Activated T-cell treated with anti-CD3 and anti-CD28 coated beads, Interleukin-2, amount 50 U/mL, for 4 hours (primary cell): ENCODE results near the gene SNAP47. TPM values are rescaled to one million over a fixed set of nuclear protein-coding genes. Genes with fewer than 3 reads are reported as not detected.
"Not testable (repeated sequence)": the region's sequence is repeated elsewhere in the genome, so short reads cannot be mapped to it uniquely, and the experiment has no call there.

Source experiments
- ATAC-seq, 2 donors: fragments of 200-7000 bp; cut with Tn5 transposase; one replicate each; pipeline ENCODE4 v1.10.0; 2021
- DNase-seq: peaks from one replicate; pipeline ENCODE4 v3.0.0-alpha.2; 2020
- H3K27me3 Mint-ChIP-seq: one replicate; pipeline ENCODE4 v1.8.0; 2021; ENCODE audit warnings: low read depth, mixed read lengths
- H3K36me3 Mint-ChIP-seq: one replicate; pipeline ENCODE4 v1.8.0; 2022; ENCODE audit warnings: mixed read lengths; ENCODE audit not compliant: insufficient read depth
- H3K4me1 Mint-ChIP-seq: one replicate; pipeline ENCODE4 v1.8.0; 2021; ENCODE audit warnings: low read depth, mixed read lengths
- H3K4me3 Mint-ChIP-seq: one replicate; pipeline ENCODE4 v1.8.0; 2021; ENCODE audit warnings: mild to moderate bottlenecking, moderate library complexity, mixed read lengths
- H3K9me3 Mint-ChIP-seq: one replicate; pipeline ENCODE4 v1.8.0; 2021; ENCODE audit warnings: mixed read lengths
- total RNA-seq, 3 donors: library from RNA; stranded (reverse); gene quantifications; one replicate each; pipeline ENCODE4 v1.2.1, GENCODE V29; 2021

The SNAP47 gene
- total RNA-seq, result 10 to 100 TPM; 28.9 to 30.0 (median 29.6) TPM

GRCh38 chr1:227734856-227735538, at the start of gene SNAP47, which contains the start of gene JMJD4:
Gene SNAP47, plus strand, starts transcription at chr1:227735435. Its CDS starts 12,302 bp downstream, at chr1:227747737.
Gene JMJD4, minus strand, starts transcription at chr1:227735302. Its CDS starts 29 bp downstream, at chr1:227735273.
- peak within 1 kb of the TSS; percentile 92 for H3K4me3 Mint-ChIP-seq
- peak; percentile 96 to 97 for ATAC-seq
- peaks cover 36% of the 10 kb centered on the region for H3K4me1 Mint-ChIP-seq
- no peaks in the 10 kb centered on the region for H3K27me3 Mint-ChIP-seq
- peaks cover 5% of the 10 kb centered on the region for H3K36me3 Mint-ChIP-seq
- no peaks in the 10 kb centered on the region for H3K9me3 Mint-ChIP-seq
- DNase-seq, result peak; percentile 91

GRCh38 chr1:227685807-227686206, 49.4 kb upstream of the SNAP47 start:
- no peaks in the 10 kb centered on the region for H3K4me1 Mint-ChIP-seq
- no peak overlapping the region for H3K4me3 Mint-ChIP-seq
- no peak for ATAC-seq
- H3K27me3 Mint-ChIP-seq, result no peaks in the 10 kb centered on the region
- no peaks in the 10 kb centered on the region for H3K36me3 Mint-ChIP-seq
- peaks cover 72% of the 10 kb centered on the region for H3K9me3 Mint-ChIP-seq
- DNase-seq, result no peak

- no peak for DNase-seq
- Mint-ChIP-seq H3K27me3 (peaks cover 12% of the 10 kb centered on the region), H3K4me1 (no peaks in the 10 kb centered on the region), H3K9me3 (peaks cover 50% of the 10 kb centered on the region), H3K36me3 (peaks cover 5% of the 10 kb centered on the region), H3K4me3 (no peak overlapping the region)
- no peak for ATAC-seq
These were observed 37.8 kb upstream of the SNAP47 start for GRCh38 chr1:227697321-227697864.

- not testable (repeated sequence) for H3K36me3 Mint-ChIP-seq, H3K4me3 Mint-ChIP-seq, ATAC-seq, DNase-seq, H3K4me1 Mint-ChIP-seq
- Mint-ChIP-seq H3K27me3 (peaks cover 12% of the 10 kb centered on the region), H3K9me3 (peaks cover 52% of the 10 kb centered on the region)
These were observed 33.6 kb upstream of the SNAP47 start for GRCh38 chr1:227701631-227702030.

GRCh38 chr1:227707846-227708245, 27.4 kb upstream of the SNAP47 start:
- ATAC-seq, result peak; percentile 32 to 37
- H3K36me3 Mint-ChIP-seq, result no peaks in the 10 kb centered on the region
- H3K9me3 Mint-ChIP-seq, result peaks cover 23% of the 10 kb centered on the region
- DNase-seq, result no peak
- peaks cover 9% of the 10 kb centered on the region for H3K4me1 Mint-ChIP-seq
- no peaks in the 10 kb centered on the region for H3K27me3 Mint-ChIP-seq
- H3K4me3 Mint-ChIP-seq, result no peak overlapping the region

- Mint-ChIP-seq H3K4me1 (peaks cover 9% of the 10 kb centered on the region), H3K4me3 (no peak overlapping the region), H3K9me3 (peaks cover 17% of the 10 kb centered on the region), H3K36me3 (no peaks in the 10 kb centered on the region), H3K27me3 (no peaks in the 10 kb centered on the region)
- DNase-seq, result no peak
- ATAC-seq, result no peak
These were observed 25.8 kb upstream of the SNAP47 start for GRCh38 chr1:227709451-227709850.

- H3K9me3 Mint-ChIP-seq, result peaks cover 25% of the 10 kb centered on the region
- H3K4me1 Mint-ChIP-seq, H3K36me3 Mint-ChIP-seq, DNase-seq, ATAC-seq, H3K4me3 Mint-ChIP-seq, H3K27me3 Mint-ChIP-seq: not testable (repeated sequence)
These were observed 24.8 kb upstream of the SNAP47 start for GRCh38 chr1:227710474-227710873.

- no peak for ATAC-seq
- Mint-ChIP-seq H3K36me3 (peaks cover 4% of the 10 kb centered on the region), H3K27me3 (peaks cover 2% of the 10 kb centered on the region), H3K4me3 (no peak overlapping the region), H3K9me3 (peaks cover 40% of the 10 kb centered on the region), H3K4me1 (peaks cover 6% of the 10 kb centered on the region)
- no peak for DNase-seq
These were observed 22.6 kb upstream of the SNAP47 start for GRCh38 chr1:227712648-227713047.

- DNase-seq (no peak), ATAC-seq (no peak)
- peaks cover 68% of the 10 kb centered on the region for H3K9me3 Mint-ChIP-seq
- H3K4me1 Mint-ChIP-seq, result no peaks in the 10 kb centered on the region
- H3K36me3 Mint-ChIP-seq, result peaks cover 12% of the 10 kb centered on the region
- peaks cover 2% of the 10 kb centered on the region for H3K27me3 Mint-ChIP-seq
- H3K4me3 Mint-ChIP-seq, result no peak overlapping the region
These were observed 16.3 kb upstream of the SNAP47 start for GRCh38 chr1:227718932-227719331.

- H3K4me1 Mint-ChIP-seq, result peaks cover 4% of the 10 kb centered on the region
- peaks cover 45% of the 10 kb centered on the region for H3K9me3 Mint-ChIP-seq
- no peaks in the 10 kb centered on the region for H3K27me3 Mint-ChIP-seq
- ATAC-seq, result no peak
- H3K36me3 Mint-ChIP-seq, result peaks cover 8% of the 10 kb centered on the region
- no peak overlapping the region for H3K4me3 Mint-ChIP-seq
- no peak for DNase-seq
These were observed 11.8 kb upstream of the SNAP47 start for GRCh38 chr1:227723474-227723873.

GRCh38 chr1:227725046-227725445, 10.2 kb upstream of the SNAP47 start:
- ATAC-seq (no peak), DNase-seq (no peak)
- Mint-ChIP-seq H3K9me3 (peaks cover 31% of the 10 kb centered on the region), H3K27me3 (no peaks in the 10 kb centered on the region), H3K36me3 (no peaks in the 10 kb centered on the region), H3K4me3 (no peak overlapping the region), H3K4me1 (peaks cover 17% of the 10 kb centered on the region)

- ATAC-seq, result no peak
- no peaks in the 10 kb centered on the region for H3K27me3 Mint-ChIP-seq
- H3K36me3 Mint-ChIP-seq, result no peaks in the 10 kb centered on the region
- peaks cover 20% of the 10 kb centered on the region for H3K4me1 Mint-ChIP-seq
- DNase-seq, result no peak
- H3K9me3 Mint-ChIP-seq, result peaks cover 19% of the 10 kb centered on the region
- no peak overlapping the region for H3K4me3 Mint-ChIP-seq
These were observed 8.9 kb upstream of the SNAP47 start for GRCh38 chr1:227726318-227726717.

- no peaks in the 10 kb centered on the region for H3K36me3 Mint-ChIP-seq
- no peaks in the 10 kb centered on the region for H3K27me3 Mint-ChIP-seq
- DNase-seq (no peak), ATAC-seq (no peak)
- no peak overlapping the region for H3K4me3 Mint-ChIP-seq
- peaks cover 20% of the 10 kb centered on the region for H3K4me1 Mint-ChIP-seq
- peaks cover 11% of the 10 kb centered on the region for H3K9me3 Mint-ChIP-seq
These were observed 8.2 kb upstream of the SNAP47 start for GRCh38 chr1:227726924-227727599.

- peak; percentile 64 for DNase-seq
- Mint-ChIP-seq H3K27me3 (no peaks in the 10 kb centered on the region), H3K9me3 (peaks cover 4% of the 10 kb centered on the region), H3K36me3 (no peaks in the 10 kb centered on the region), H3K4me3 (peak overlapping the region; percentile 81), H3K4me1 (peaks cover 24% of the 10 kb centered on the region)
- ATAC-seq, result peak; percentile 57 to 66
These were observed 7.0 kb upstream of the SNAP47 start for GRCh38 chr1:227728059-227728891.
